ENCODE results near the gene EIF5.

The EIF5 gene

DNA sequence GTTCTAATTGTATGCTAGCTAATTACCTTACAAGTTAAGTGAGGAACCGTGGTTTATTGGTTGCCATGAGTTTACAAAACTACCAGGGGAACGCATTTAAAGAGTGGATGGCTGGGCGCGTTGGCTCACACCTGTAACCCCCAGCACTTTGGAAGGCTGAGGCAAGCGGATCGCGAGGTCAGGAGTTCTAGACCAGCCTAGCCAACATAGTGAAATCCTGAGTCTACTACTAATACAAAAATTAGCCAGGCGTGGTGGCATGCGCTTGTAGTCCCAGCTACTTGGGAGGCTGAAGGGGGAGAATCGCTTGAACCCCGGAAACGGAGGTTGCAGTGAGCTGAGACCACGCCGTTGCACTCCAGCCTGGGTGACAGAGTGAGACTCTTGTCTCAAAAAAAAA lies 2.2 kb downstream of the EIF5 start:
- Histone ChIP-seq H3K9me2 (replicated peaks; ENCODE audit: low read depth, low read length) (no peaks in the 10 kb centered on the region), H3F3A (ENCODE audit: low read depth) (no peaks in the 10 kb centered on the region; the same call in 1 of the 2 replicates), H3K4me2 (ENCODE audit: low read depth, low read length, poor library complexity, severe bottlenecking) (peak overlapping the region; percentile 99), H3K79me2 (ENCODE audit: insufficient read depth, low read length) (peaks cover 95% of the 10 kb centered on the region), H4K20me1 (ENCODE audit: insufficient read depth, low read length, poor library complexity, severe bottlenecking) (peaks cover 65% of the 10 kb centered on the region), H2AFZ (ENCODE audit: low read length) (no peak overlapping the region), H3K4me1 (ENCODE audit: insufficient read depth, low read length, poor library complexity, severe bottlenecking) (peaks cover 66% of the 10 kb centered on the region), H3K36me3 (ENCODE audit: insufficient read depth, low read length) (peaks cover 60% of the 10 kb centered on the region), H3K9ac (ENCODE audit: low read depth, low read length, poor library complexity, severe bottlenecking) (peak overlapping the region; percentile 99), H3K9me3 (ENCODE audit: insufficient read depth, low read depth, low read length) (no peaks in the 10 kb centered on the region), H3K27me3 (ENCODE audit: insufficient read depth, low read length, poor library complexity, severe bottlenecking) (peaks cover 8% of the 10 kb centered on the region), H3K4me3 (ENCODE audit: low read length, poor library complexity, severe bottlenecking) (peak overlapping the region; percentile 97)
- TF ChIP-seq, protein P1, sequence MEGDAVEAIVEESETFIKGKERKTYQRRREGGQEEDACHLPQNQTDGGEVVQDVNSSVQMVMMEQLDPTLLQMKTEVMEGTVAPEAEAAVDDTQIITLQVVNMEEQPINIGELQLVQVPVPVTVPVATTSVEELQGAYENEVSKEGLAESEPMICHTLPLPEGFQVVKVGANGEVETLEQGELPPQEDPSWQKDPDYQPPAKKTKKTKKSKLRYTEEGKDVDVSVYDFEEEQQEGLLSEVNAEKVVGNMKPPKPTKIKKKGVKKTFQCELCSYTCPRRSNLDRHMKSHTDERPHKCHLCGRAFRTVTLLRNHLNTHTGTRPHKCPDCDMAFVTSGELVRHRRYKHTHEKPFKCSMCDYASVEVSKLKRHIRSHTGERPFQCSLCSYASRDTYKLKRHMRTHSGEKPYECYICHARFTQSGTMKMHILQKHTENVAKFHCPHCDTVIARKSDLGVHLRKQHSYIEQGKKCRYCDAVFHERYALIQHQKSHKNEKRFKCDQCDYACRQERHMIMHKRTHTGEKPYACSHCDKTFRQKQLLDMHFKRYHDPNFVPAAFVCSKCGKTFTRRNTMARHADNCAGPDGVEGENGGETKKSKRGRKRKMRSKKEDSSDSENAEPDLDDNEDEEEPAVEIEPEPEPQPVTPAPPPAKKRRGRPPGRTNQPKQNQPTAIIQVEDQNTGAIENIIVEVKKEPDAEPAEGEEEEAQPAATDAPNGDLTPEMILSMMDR (conservative IDR thresholded peaks at IDR 0.05; ENCODE audit: low read length): no peak
- TF ChIP-seq EZH2phosphoT487 (IDR thresholded peaks at IDR 0.05; ENCODE audit: borderline replicate concordance): no peak

GRCh38 chr14:103337794-103338193 lies 3.8 kb downstream of the EIF5 start:
- H3K9ac ChIP-seq (ENCODE audit: low read depth, low read length, poor library complexity, severe bottlenecking): peak overlapping the region; percentile 99
- H3K4me3 ChIP-seq (ENCODE audit: low read length, poor library complexity, severe bottlenecking): peak overlapping the region; percentile 97
- H3K36me3 ChIP-seq (ENCODE audit: insufficient read depth, low read length): peaks cover 76% of the 10 kb centered on the region
- peaks cover 76% of the 10 kb centered on the region for H4K20me1 ChIP-seq (ENCODE audit: insufficient read depth, low read length, poor library complexity, severe bottlenecking)
- TF ChIP-seq EZH2phosphoT487 (IDR thresholded peaks at IDR 0.05; ENCODE audit: borderline replicate concordance): no peak
- TF ChIP-seq, protein P1 (conservative IDR thresholded peaks at IDR 0.05; ENCODE audit: low read length): peak; percentile 33; the same call in 1 of the 2 replicates
- H2AFZ ChIP-seq (ENCODE audit: low read length): no peak overlapping the region
- H3K27me3 ChIP-seq (ENCODE audit: insufficient read depth, low read length, poor library complexity, severe bottlenecking): peaks cover 8% of the 10 kb centered on the region
- H3K79me2 ChIP-seq (ENCODE audit: insufficient read depth, low read length): peaks cover 84% of the 10 kb centered on the region
- H3K9me3 ChIP-seq (ENCODE audit: insufficient read depth, low read depth, low read length): no peaks in the 10 kb centered on the region
- peaks cover 55% of the 10 kb centered on the region for H3K4me1 ChIP-seq (ENCODE audit: insufficient read depth, low read length, poor library complexity, severe bottlenecking)
- H3F3A ChIP-seq (ENCODE audit: low read depth): no peaks in the 10 kb centered on the region; the same call in 1 of the 2 replicates
- H3K9me2 ChIP-seq (replicated peaks; ENCODE audit: low read depth, low read length): no peaks in the 10 kb centered on the region
- peak overlapping the region; percentile 99 for H3K4me2 ChIP-seq (ENCODE audit: low read depth, low read length, poor library complexity, severe bottlenecking)

- peaks cover 5% of the 10 kb centered on the region for H3K27me3 ChIP-seq (ENCODE audit: insufficient read depth, low read length, poor library complexity, severe bottlenecking)
- H2AFZ ChIP-seq (ENCODE audit: low read length): no peak overlapping the region
- peaks cover 55% of the 10 kb centered on the region for H3K4me1 ChIP-seq (ENCODE audit: insufficient read depth, low read length, poor library complexity, severe bottlenecking)
- peaks cover 82% of the 10 kb centered on the region for H4K20me1 ChIP-seq (ENCODE audit: insufficient read depth, low read length, poor library complexity, severe bottlenecking)
- peaks cover 69% of the 10 kb centered on the region for H3K79me2 ChIP-seq (ENCODE audit: insufficient read depth, low read length)
- no peak for TF ChIP-seq EZH2phosphoT487 (IDR thresholded peaks at IDR 0.05; ENCODE audit: borderline replicate concordance)
- TF ChIP-seq, protein P1 (conservative IDR thresholded peaks at IDR 0.05; ENCODE audit: low read length): no peak
- H3F3A ChIP-seq (ENCODE audit: low read depth): peaks cover 3% of the 10 kb centered on the region; the same call in 1 of the 2 replicates
- no peaks in the 10 kb centered on the region for H3K9me3 ChIP-seq (ENCODE audit: insufficient read depth, low read depth, low read length)
- H3K36me3 ChIP-seq (ENCODE audit: insufficient read depth, low read length): peaks cover 94% of the 10 kb centered on the region
- peak overlapping the region; percentile 99 for H3K4me2 ChIP-seq (ENCODE audit: low read depth, low read length, poor library complexity, severe bottlenecking)
- H3K9ac ChIP-seq (ENCODE audit: low read depth, low read length, poor library complexity, severe bottlenecking): no peak overlapping the region
- peak overlapping the region; percentile 97 for H3K4me3 ChIP-seq (ENCODE audit: low read length, poor library complexity, severe bottlenecking)
- no peaks in the 10 kb centered on the region for H3K9me2 ChIP-seq (replicated peaks; ENCODE audit: low read depth, low read length)
Measured at GRCh38 chr14:103339561-103339960, 5.5 kb downstream of the EIF5 start.
